Right lobe of liver (tissue), 4 donors: ENCODE results near the gene TIFAB.

Source experiments
- CTCF ChIP-seq, 4 donors: fragments of 200-600 bp in 3 of 4; fragments of 450-650 bp in 1 of 4; IDR thresholded peaks; one replicate each; pipeline versions ENCODE4 v1.5.1 to v1.8.0; 2016 to 2022; ENCODE audit warnings: antibody characterized with exemption in 4 of 4, mild to moderate bottlenecking in 2 of 4
- POLR2A ChIP-seq: fragments of 450-650 bp; IDR thresholded peaks from one replicate; pipeline ENCODE4 v1.6.1; 2017; ENCODE audit warnings: antibody characterized with exemption, mild to moderate bottlenecking
- donor health status: DM: no; HTN: no; CAD: no.
- donor health status: DM: no; HTN: no; CAD: no.
- donor health status: DM: no; HTN: yes; CAD: no.

GRCh38 chr5:135449644-135450043 lies 2.5 kb downstream of the TIFAB start:
- no peak for TF ChIP-seq POLR2A
- TF ChIP-seq CTCF (IDR thresholded peaks at IDR 0.05), result no peak
